Uterus (tissue), 4 donors: Measurements from ENCODE around the gene CSNK1A1L. TPM values are rescaled to one million over a fixed set of nuclear protein-coding genes. Genes with fewer than 3 reads are reported as not detected.

Source experiments
- DNase-seq, 2 donors: peaks; one replicate each; pipeline ENCODE4 v3.0.0-alpha.2; 2019 to 2020
- H3K27ac ChIP-seq, 2 donors: fragments of 200-600 bp; sonication (generic); 1 replicate in 1 of 2; 2 replicates in 1 of 2; pipeline ENCODE4 v1.5.1; 2016 to 2018
- H3K27me3 ChIP-seq, 2 donors: fragments of 200-600 bp; sonication (generic); one replicate each; pipeline ENCODE4 v1.5.1; 2018 to 2019; ENCODE audit warnings: control low read depth in 1 of 2
- H3K36me3 ChIP-seq, 2 donors: fragments of 200-600 bp; sonication (generic); one replicate each; pipeline ENCODE4 v1.5.1; 2019; ENCODE audit warnings: control low read depth in 1 of 2
- H3K4me1 ChIP-seq, 2 donors: fragments of 200-600 bp; sonication (generic); one replicate each; pipeline ENCODE4 v1.5.1; 2018 to 2019; ENCODE audit warnings: control low read depth in 1 of 2
- H3K4me3 ChIP-seq, 2 donors: fragments of 200-600 bp; sonication (generic); 1 replicate in 1 of 2; 2 replicates in 1 of 2; pipeline ENCODE4 v1.5.1; 2018 to 2019; ENCODE audit warnings: mild to moderate bottlenecking in 1 of 2
- H3K9me3 ChIP-seq, 2 donors: fragments of 200-600 bp; sonication (generic); one replicate each; pipeline ENCODE4 v1.5.1; 2019; ENCODE audit warnings: control low read depth in 1 of 2
- CTCF ChIP-seq, 4 experiments: fragments of 200-600 bp in 2 of 4; fragments of 450-650 bp in 2 of 4; sonication (generic) in 2 of 4; IDR thresholded peaks; one replicate each; pipeline ENCODE4 v1.5.1; 2016 to 2019; ENCODE audit warnings: antibody characterized with exemption in 4 of 4, mild to moderate bottlenecking in 2 of 4, moderate library complexity in 1 of 4
- POLR2A ChIP-seq, 2 donors: fragments of 450-650 bp; IDR thresholded peaks; one replicate each; pipeline ENCODE4 v1.6.1; 2016; ENCODE audit warnings: antibody characterized with exemption in 2 of 2, mild to moderate bottlenecking in 1 of 2, moderate library complexity in 1 of 2
- intact Hi-C: fragments of 100-400 bp; cut with DNase I; formaldehyde crosslinking; loops from one replicate; pipeline ENCODE4 v1.15.1; 2023; ENCODE audit warnings: low total_unique reads
- total RNA-seq, 4 donors: library from RNA; depleted of rRNA in 3 of 4; stranded (reverse); fragments of >200 nt in 3 of 4; gene quantifications; one replicate each; pipeline versions ENCODE4 v1.1.0 to v1.2.4, GENCODE V29; 2014 to 2023
- donor health status: DM: yes; HTN: yes; CAD: no.

Gene CSNK1A1L
- total RNA-seq = not detected

GRCh38 chr13:37105251-37105714 is at the start of gene CSNK1A1L:
Gene CSNK1A1L, minus strand, starts transcription at chr13:37105664. Its CDS starts 408 bp downstream, at chr13:37105256.
- H3K36me3 ChIP-seq = no peaks in the 10 kb centered on the region
- intact Hi-C loops = no loop called here
- H3K27me3 ChIP-seq = no peaks in the 10 kb centered on the region
- TF ChIP-seq POLR2A (IDR thresholded peaks at IDR 0.05) (no peak), CTCF (IDR thresholded peaks at IDR 0.05) (no peak)
- H3K4me1 ChIP-seq = no peaks in the 10 kb centered on the region
- H3K27ac ChIP-seq = no peak within 1 kb of the TSS
- no peaks in the 10 kb centered on the region for H3K9me3 ChIP-seq
- DNase-seq = no peak
- no peak within 1 kb of the TSS for H3K4me3 ChIP-seq

GRCh38 chr13:37149380-37149779 is 43.9 kb upstream of the CSNK1A1L start:
- Histone ChIP-seq H3K36me3 (no peaks in the 10 kb centered on the region), H3K27ac (no peak overlapping the region), H3K4me1 (no peaks in the 10 kb centered on the region), H3K4me3 (no peak overlapping the region), H3K9me3 (no peaks in the 10 kb centered on the region), H3K27me3 (no peaks in the 10 kb centered on the region)
- TF ChIP-seq POLR2A (IDR thresholded peaks at IDR 0.05) = no peak
- DNase-seq = no peak
- intact Hi-C loops = no loop called here

DNA sequence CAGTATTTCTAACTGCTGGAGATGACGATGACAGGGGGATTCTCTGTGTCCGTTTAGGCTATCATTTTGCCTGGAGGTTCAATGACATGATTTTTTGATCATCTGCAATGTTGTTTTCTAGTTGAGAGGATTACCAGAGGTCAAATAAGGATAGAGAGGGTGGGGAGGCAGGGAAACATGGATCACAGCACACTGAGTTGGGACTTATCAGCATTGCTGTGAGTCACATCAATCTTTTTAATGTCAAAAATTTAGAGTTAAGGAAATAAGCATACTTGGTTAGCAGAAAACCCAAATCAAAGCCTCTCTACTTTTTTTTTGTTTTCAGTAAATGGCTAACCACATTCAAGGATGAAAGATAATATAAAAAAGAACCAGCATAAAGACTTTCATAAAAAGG is 43.0 kb upstream of the CSNK1A1L start:
- TF ChIP-seq POLR2A (IDR thresholded peaks at IDR 0.05) (no peak), CTCF (IDR thresholded peaks at IDR 0.05) (no peak)
- no peaks in the 10 kb centered on the region for H3K27me3 ChIP-seq
- no peak for DNase-seq
- no peak overlapping the region for H3K4me3 ChIP-seq
- intact Hi-C loops = no loop called here
- H3K4me1 ChIP-seq = no peaks in the 10 kb centered on the region
- H3K27ac ChIP-seq = no peak overlapping the region
- no peaks in the 10 kb centered on the region for H3K9me3 ChIP-seq
- H3K36me3 ChIP-seq = no peaks in the 10 kb centered on the region

DNA sequence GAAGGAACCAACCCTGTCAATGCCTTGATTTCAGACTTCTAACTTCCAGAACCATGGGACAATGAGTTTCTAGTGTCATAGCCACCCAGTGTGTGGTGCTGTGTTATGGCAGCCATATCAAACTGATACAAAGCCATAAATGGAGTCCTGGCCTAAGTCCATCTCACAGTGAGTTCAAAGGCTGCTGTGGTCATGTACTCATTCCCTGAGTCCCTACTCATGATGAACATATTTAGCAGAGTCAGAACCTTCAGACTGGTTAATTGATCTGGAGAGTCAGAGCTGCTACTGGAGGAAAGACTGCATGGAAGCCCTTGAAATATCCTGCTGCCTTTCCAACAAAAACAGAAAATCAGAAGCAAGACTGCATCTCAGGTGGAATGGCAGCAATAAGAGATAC is 39.2 kb upstream of the CSNK1A1L start:
- TF ChIP-seq CTCF (IDR thresholded peaks at IDR 0.05) = no peak
- no peak for TF ChIP-seq POLR2A (IDR thresholded peaks at IDR 0.05)
- Histone ChIP-seq H3K27me3 (no peaks in the 10 kb centered on the region), H3K4me1 (no peaks in the 10 kb centered on the region), H3K9me3 (no peaks in the 10 kb centered on the region), H3K4me3 (no peak overlapping the region), H3K27ac (no peak overlapping the region), H3K36me3 (no peaks in the 10 kb centered on the region)
- intact Hi-C loops = no loop called here
- DNase-seq = no peak

- no peaks in the 10 kb centered on the region for H3K27me3 ChIP-seq
- H3K4me3 ChIP-seq = no peak overlapping the region
- H3K27ac ChIP-seq = no peak overlapping the region
- H3K36me3 ChIP-seq = no peaks in the 10 kb centered on the region
- H3K9me3 ChIP-seq = no peaks in the 10 kb centered on the region
- intact Hi-C loops = no loop called here
- no peak for DNase-seq
- H3K4me1 ChIP-seq = no peaks in the 10 kb centered on the region
- no peak for TF ChIP-seq POLR2A (IDR thresholded peaks at IDR 0.05)
- no peak for TF ChIP-seq CTCF (IDR thresholded peaks at IDR 0.05)
Observed at GRCh38 chr13:37143911-37144310, 38.4 kb upstream of the CSNK1A1L start.

DNA sequence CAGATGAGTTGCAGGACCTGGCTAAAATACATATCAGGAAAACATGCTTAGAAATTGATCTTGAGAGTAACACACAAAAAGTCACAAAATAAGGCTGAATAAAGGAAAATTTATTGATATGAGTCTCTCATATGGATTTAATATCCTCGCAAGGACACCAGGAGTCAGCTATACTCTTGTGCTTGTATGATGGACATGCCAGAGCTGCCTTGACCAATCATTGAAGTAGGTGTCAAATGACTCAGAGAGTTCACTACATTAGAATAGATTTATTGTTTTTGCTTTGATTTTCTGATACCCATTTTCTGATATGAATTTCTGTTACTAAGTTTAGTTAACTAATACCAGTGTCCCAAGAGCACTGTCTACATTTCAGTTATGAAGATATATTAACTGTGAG is 37.4 kb upstream of the CSNK1A1L start:
- no peaks in the 10 kb centered on the region for H3K36me3 ChIP-seq
- intact Hi-C loops = no loop called here
- no peak overlapping the region for H3K27ac ChIP-seq
- H3K4me3 ChIP-seq = no peak overlapping the region
- TF ChIP-seq POLR2A (IDR thresholded peaks at IDR 0.05) = no peak
- TF ChIP-seq CTCF (IDR thresholded peaks at IDR 0.05) = no peak
- no peaks in the 10 kb centered on the region for H3K4me1 ChIP-seq
- DNase-seq = no peak
- H3K27me3 ChIP-seq = no peaks in the 10 kb centered on the region
- no peaks in the 10 kb centered on the region for H3K9me3 ChIP-seq
